ENCODE data around the gene COL8A1.

The COL8A1 gene

GRCh38 chr3:99714146-99714545 is 75.8 kb downstream of the COL8A1 start:
- no peak for TF ChIP-seq CTCF (IDR thresholded peaks at IDR 0.05; ENCODE audit: low read depth, low read length)

DNA sequence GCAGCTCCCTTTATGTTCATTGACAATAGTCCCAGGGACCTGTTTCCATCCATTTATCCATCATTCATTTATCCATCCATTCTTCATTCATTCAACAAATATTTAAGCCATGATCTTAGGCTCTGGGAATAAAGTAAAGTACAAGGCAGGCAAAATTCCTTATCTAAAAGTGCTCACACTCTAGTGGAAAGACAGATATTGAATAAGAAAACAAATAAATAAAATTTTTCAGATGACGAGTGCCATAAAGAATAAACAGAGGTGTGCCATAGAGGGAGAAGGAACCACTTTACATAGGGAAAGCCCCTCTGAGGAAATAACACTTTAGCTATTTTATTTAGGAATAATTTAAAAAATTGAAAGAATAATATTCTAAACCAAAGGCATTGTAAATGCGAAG is 76.2 kb downstream of the COL8A1 start:
- no peak overlapping the region for H3K4me3 ChIP-seq (ENCODE audit: low read depth, low read length)
- no peak for TF ChIP-seq CTCF (IDR thresholded peaks at IDR 0.05; ENCODE audit: low read depth, low read length)

More at GRCh38 chr3:99714146-99714545, 75.8 kb downstream of the COL8A1 start:
- H3K4me3 ChIP-seq (ENCODE audit: low read depth, low read length) = no peak overlapping the region

GRCh38 chr3:99716463-99716995 is 78.1 kb downstream of the COL8A1 start:
- no peak overlapping the region for H3K4me3 ChIP-seq (ENCODE audit: low read depth, low read length)
- TF ChIP-seq CTCF (IDR thresholded peaks at IDR 0.05; ENCODE audit: low read depth, low read length) = no peak

- H3K4me3 ChIP-seq (ENCODE audit: low read depth, low read length) = no peak overlapping the region
- no peak for TF ChIP-seq CTCF (IDR thresholded peaks at IDR 0.05; ENCODE audit: low read depth, low read length)
Observed at GRCh38 chr3:99720985-99721632, 82.7 kb downstream of the COL8A1 start.

DNA sequence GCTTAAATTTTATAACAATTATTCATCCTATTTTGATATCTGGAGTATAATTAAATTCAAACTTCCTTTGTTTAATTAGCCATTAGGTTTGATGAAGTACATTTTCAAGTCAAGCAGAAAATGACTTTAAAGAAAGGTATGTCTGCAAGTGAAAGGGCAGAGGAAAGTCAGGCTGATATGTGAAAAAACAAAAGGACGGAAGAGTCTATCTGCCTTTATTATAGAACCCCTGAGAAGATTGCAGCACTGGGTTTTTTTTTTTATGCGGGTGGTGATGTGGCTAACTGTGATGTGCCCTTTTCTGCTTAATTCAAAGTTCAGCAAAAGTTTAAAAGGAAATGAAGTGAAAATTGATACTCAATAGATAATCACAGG is 83.2 kb downstream of the COL8A1 start:
- H3K4me3 ChIP-seq (ENCODE audit: low read depth, low read length) = no peak overlapping the region
- TF ChIP-seq CTCF (IDR thresholded peaks at IDR 0.05; ENCODE audit: low read depth, low read length) = no peak

DNA sequence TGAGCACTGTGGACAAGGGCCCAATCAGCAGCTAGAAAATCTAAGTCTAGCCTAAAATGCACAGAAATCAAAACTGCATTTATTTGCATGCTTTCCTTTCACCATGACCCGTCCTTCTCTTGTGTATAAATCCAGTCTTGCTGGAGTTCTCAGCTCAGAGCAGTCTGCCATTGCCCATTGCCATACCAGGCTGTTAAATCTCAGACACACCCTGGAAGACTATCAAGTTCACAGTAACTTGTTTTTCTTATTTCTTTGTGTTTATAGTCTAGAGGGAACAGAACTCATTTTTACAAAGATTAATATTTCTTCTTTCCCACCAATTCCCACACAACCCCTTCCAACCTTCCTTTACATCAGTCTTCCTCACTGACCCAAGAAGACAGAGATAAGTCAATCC is 85.9 kb downstream of the COL8A1 start:
- no peak for TF ChIP-seq CTCF (IDR thresholded peaks at IDR 0.05; ENCODE audit: low read depth, low read length)
- no peak overlapping the region for H3K4me3 ChIP-seq (ENCODE audit: low read depth, low read length)

DNA sequence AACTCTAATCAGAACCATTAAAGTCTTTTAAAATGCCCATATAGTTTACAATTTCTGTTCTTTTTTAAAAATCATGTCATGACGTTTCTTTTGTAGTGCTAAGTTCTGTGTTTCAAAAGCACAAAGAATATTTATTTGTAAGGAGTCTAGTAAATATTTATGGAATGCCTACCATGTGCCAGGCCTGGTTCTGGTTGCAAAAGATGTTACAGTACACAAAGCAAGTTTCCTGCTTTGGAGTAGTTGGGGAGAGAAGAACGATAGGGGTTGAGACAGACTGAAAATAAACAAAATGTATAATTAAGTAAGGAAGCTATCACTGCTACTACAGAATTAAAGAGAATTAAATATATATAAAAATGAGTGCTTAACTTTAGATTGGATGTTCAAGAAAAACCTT is 92.5 kb downstream of the COL8A1 start:
- TF ChIP-seq CTCF (IDR thresholded peaks at IDR 0.05; ENCODE audit: low read depth, low read length) = no peak

More for the DNA sequence above, 92.5 kb downstream of the COL8A1 start:
- H3K4me3 ChIP-seq (ENCODE audit: low read depth, low read length) = no peak overlapping the region

All from WI38 (cell line).